GM19395 (cell line): ENCODE results near the gene DISP3.

ENCODE experiments used
- ATAC-seq: cut with Tn5 transposase; IDR thresholded peaks from one replicate; pipeline ENCODE4 v1.9.1; 2021; ENCODE audit warnings: mild to moderate bottlenecking, moderate library complexity; ENCODE audit not compliant: unreplicated experiment

Gene DISP3

DNA sequence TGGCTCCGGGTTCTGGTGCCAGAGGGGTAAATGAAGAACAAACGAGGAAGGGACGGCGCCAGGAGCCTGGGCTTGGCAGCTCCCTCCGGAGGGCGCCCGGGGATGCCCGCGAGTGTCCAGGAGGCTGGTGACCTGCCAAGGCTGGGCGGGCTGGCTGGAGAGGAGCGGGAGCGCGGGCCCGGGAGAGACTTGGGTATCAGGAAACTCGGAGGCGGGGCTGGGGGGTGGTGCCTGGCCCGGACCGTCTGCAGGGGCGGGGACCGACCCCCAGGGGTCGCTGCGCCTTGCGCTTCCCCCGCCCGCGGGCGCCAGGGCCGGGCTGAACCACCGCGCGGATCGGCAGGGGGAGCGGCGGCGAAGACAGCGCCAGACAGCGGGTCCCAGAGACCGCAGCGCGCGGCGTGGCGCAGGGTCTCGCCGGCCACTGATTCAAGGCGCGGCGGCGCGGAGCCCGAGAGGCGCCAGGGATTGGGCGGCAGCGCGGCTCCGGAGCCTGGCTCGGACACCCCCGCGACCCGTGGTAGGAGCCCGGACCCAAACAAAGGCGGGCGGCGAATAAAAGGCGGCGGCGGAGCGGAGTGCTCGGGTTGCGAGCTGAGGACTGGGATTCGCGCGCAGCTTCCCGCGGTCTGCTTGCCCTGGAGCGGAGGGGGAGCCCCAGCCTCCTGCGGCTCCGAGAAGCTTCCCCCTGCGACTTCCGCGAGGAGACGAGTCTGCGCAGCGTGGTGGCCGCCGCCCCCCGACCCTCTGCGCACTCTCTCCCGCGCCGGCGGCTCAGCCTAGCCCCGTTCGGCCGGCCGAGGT lies at the start of gene DISP3:
Gene DISP3, plus strand, starts transcription at position 585 of the 804 bp plus-strand sequence. CDS start 21,838 bp downstream, outside the sequence.
- ATAC-seq, result peak; percentile 72

- no peak for ATAC-seq
Observed at GRCh38 chr1:11429226-11429625, 49.7 kb upstream of the DISP3 start.

DNA sequence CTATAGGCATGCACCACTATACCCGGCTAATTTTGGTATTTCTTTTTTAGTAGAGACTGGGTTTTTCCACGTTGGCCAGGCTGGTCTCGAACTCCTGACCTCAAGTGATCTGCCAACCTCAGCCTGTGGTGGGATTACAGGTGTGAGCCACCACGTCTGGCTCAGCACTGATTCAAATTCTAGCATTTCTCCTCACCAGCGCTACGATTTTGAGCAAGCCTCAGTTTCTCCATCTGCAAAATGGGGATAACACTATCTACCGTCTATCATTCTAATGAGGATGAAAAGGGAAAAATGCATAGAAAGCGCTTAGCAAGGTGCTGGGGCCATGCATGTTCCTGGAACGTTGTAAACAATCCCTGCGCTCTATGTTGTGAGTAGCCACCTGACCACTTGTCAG lies 49.0 kb upstream of the DISP3 start:
- ATAC-seq, result no peak

DNA sequence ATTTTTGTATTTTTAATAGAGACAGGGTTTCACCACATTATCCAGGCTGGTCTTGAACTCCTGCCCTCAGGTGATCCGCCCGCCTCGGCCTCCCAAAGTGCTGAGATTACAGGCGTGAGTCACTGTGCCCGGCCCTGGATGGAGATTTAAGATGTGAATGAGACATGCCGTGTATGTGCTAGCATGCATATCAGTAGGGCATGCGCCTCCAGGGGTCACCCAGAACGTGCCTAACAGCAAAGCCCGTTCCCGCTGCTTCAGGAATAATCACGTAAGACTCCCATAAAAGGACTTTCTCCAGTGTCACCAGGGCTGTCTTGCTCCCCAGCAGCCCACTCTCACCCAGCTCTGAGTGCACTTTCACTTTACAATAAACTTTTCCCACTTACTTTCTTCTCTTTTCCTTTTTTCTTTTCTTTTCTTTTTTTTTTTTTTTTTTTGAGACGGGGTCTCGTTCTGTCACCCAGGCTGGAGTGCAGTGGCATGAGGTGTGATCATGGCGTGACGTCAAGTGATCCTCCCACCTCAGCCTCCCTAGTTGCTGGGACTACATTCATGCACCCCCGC lies 46.9 kb upstream of the DISP3 start:
- no peak for ATAC-seq

DNA sequence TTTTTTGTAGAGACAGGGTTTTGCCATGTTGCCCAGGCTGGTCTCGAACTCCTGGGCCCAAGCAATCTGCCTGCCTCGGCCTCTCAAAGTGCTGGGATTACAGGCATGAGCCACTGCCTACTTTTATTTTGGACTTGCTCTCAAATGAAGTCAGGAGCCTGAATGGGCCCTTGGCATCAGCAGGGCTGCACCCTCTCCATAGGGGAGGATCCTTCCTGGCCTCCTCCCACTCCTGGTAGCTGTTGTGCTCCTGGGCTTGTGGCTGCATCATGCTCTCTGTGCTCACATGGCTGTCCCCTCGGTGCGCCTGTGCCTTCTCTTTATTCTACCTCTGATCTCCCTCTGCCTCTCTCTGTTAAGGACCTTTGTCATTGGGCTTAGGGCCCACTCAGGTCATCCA lies 46.4 kb upstream of the DISP3 start:
- ATAC-seq, result no peak

DNA sequence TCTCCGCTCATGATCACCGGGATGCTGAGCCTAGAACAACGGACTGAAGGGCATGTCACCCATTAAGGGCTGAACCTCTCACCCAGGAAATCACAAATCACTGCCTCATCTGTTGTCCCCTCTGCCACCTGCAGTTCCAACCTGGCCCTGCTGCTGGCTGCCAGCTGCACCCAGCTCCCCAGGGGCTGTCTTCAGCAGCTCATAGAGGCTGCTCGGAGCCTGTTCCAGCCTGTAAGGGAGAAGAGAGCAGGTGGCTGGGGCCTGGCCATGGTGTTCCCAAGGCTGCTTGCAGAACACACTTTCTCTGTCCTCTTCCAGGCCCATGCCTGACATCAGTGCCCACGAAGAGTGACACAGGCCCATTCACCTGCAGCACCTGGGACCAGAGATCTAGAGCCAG lies 44.5 kb upstream of the DISP3 start:
- no peak for ATAC-seq

DNA sequence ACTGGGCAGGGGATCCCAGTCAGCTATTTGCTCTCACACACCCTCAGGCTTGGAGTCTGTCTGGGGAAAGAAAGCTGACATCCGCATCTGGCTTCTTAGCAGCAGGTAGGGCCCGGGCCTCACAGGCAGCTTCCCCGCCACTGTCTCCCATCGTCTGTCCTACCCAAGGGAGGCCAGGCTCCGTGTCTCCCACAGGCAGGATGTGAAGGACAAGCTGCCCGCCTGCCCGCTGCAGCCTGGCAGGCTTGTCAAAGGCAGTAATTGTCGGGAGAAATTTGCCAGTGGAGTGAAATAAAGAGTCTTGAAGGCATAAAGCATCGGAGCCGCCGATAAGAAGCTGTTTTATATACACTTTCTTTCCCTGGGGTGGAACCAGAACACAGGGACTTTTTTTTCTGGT lies 44.0 kb upstream of the DISP3 start:
- ATAC-seq, result no peak

DNA sequence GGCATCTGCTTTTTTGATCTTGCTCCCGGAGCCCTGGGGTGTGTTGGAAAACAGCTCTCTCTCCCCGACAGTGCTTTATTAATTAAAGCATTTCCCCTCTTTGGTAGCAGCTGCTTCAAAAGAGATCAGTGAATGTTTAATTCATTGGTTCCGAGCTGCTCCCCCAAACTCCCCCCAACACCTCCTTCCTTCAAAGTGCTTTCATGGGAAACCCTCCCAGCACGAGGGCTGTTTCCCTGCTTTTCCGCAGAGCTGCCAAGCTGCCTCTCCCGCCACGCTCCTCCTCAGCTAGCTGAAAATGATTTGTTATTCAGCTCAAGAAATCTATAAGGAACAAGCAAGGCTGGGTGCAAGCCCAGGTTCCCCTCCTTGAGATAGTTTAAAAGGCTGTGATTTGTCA lies 40.0 kb upstream of the DISP3 start:
- ATAC-seq, result no peak

DNA sequence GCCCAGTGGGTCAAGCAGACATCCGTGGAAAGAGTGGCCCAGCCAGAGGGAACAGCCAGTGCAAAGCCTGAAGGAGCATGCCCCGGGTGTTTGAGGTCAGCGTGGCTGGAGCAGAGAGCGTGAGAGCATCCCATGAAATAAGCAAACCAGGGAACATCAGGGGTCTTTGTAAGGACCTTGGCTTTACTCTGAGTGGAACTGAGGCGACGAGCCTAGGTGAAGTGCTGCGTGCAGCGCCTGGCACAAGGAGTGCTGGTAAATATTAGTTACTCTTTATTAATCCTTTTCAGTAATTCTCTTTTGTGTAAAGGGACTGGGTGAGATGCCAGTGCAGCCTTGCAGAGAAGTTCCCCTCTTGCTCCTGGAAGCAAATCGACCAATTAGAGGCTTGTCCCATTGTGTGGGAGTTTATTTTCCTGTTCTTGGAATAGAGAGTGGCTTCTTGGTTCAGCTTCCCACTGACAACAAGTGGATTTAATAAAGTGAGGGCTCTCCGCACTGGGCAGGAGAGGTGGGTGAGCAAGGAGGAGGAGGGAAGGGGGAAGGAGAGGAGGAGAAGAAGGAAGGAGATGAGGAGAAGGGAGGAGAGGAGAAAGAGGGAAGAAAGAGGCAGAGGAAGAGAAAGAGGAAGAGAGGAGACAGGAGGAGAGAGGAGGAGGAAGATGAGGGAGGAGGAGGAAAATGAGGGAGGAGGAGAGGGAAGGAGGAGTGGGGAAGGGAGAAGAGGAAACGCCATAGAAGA lies 37.6 kb upstream of the DISP3 start:
- ATAC-seq, result no peak

DNA sequence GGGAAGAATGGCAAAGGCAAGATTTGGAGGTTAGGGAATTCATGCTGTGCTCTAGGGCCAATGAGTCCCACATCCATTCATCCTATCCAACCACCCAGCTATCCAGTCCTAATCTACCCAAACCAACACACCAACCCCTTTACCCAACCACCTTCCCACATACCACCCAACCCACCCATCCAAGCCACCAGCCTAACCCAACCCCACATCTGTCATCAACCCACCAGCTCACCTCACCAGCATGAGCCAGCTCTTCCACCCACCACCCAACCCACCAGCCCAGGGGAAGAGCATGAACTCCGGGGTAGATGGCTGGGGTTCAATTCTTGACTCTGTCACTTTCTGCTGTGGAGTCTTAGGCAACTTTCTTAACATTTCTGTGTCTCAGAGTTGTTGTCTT lies 35.9 kb upstream of the DISP3 start:
- no peak for ATAC-seq

GRCh38 chr1:11443961-11444658 lies 34.8 kb upstream of the DISP3 start:
- no peak for ATAC-seq

DNA sequence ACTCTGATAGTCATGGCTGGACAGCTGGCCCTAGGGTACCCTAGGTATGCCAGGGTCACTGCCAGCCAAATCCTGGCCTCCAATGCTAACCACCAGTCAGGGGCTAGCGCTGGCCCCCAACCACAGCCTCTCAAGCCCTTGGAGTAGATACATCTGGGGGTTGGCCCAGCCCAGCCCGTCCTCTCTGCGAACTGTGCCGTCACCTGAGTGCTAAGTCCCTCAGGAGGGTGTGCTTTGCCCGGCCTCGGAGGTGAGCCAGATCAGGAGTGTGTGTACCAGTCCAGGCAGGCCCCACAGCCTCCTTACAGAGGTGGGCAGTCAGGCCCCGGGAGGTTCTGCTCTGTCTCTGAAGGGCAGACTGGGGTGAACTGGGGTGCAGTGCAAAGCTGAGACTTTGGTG lies 34.0 kb upstream of the DISP3 start:
- no peak for ATAC-seq

- no peak for ATAC-seq
Observed at GRCh38 chr1:11447903-11448302, 31.1 kb upstream of the DISP3 start.

GRCh38 chr1:11448373-11449099 lies 30.4 kb upstream of the DISP3 start:
- ATAC-seq, result no peak

- no peak for ATAC-seq
Observed at GRCh38 chr1:11449100-11449403, 29.9 kb upstream of the DISP3 start.

GRCh38 chr1:11450310-11450709 lies 28.6 kb upstream of the DISP3 start:
- ATAC-seq, result no peak

DNA sequence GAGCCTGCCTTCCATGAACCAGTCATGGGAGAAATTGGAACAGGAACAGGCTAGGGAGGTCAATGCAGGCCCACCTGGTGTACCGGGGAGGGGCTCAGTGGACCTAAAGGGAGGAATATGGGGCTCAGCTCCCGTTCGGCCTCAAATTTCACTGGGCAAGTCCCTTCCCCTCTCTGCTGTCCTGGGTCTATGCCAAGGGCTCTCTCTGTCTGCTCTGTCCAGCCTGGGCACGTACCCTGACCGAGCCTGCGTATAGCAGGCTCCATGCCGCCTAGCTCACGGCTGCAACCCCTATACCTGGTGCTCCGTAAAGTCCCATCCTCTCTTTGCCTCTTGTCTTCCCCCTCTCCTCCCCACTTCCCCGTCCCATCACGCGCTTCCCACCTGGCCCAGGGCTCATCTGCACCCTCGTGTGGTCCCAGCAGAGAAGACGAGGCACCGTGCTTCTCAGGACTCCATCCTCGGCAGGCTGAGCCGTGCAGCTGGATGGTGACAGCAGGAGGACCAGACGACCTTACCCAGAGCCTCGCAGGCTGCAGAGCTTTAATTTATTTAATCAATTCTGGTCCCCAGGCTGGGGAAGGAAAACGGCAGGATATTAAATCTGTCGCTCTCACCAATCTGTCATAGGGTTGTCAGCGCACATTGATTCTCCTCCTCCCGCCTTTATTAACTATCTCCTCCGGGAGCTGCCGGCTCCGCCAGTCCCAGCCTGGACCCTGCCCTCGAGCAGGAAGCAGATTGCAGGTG lies 25.0 kb upstream of the DISP3 start:
- no peak for ATAC-seq

DNA sequence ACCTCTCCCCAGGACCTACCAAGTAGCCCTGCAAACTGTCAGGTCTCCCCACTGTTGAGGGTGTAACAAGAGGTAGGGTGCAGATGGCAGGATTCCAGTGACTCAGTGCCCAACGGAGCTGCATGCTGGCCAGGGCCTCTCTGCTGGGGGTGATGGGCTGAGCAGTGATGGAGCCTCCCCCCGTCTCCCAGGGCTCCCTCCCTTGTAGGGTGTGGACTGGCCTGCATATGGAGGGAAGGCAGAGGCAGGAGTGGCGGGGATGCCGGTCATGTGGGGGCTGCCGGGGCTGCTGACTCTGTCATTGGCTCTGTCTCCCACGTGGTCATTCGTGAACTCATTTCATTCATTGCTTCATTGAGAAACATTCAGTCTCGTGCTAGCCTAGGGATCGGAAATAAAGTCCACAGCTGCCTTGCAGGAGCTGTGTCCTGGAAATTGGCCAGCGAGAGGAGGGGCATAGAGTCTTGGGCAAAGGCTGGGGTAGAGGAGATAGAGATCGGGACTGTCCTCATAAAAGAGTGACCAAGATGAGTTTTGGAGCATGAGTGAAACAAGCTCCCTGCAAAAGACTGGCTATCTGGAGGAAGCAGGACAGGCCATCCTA lies 22.9 kb upstream of the DISP3 start:
- ATAC-seq, result no peak

GRCh38 chr1:11456965-11457364 lies 22.0 kb upstream of the DISP3 start:
- ATAC-seq, result no peak

GRCh38 chr1:11458811-11459275 lies 20.1 kb upstream of the DISP3 start:
- no peak for ATAC-seq
